NB4 (cell line): ENCODE data around the gene ZBTB7C.

ENCODE experiments used
- MYC ChIP-seq: IDR thresholded peaks from 2 replicates; pipeline ENCODE4 v1.6.1; 2011; ENCODE audit warnings: low read depth, low read length
- POLR2A ChIP-seq: IDR thresholded peaks from 2 replicates; pipeline ENCODE4 v1.6.1; 2011; ENCODE audit warnings: mild to moderate bottlenecking; ENCODE audit not compliant: insufficient read length; ENCODE audit errors: extremely low read depth
- TF ChIP-seq, protein P1 (sequence below): IDR thresholded peaks from one replicate; pipeline ENCODE4 v1.5.1; 2012; ENCODE audit warnings: low read depth, low read length
- TF ChIP-seq, protein P2 (sequence below): IDR thresholded peaks from 2 replicates; pipeline ENCODE4 v1.6.1; 2011; ENCODE audit warnings: low read depth, low read length

DNA sequence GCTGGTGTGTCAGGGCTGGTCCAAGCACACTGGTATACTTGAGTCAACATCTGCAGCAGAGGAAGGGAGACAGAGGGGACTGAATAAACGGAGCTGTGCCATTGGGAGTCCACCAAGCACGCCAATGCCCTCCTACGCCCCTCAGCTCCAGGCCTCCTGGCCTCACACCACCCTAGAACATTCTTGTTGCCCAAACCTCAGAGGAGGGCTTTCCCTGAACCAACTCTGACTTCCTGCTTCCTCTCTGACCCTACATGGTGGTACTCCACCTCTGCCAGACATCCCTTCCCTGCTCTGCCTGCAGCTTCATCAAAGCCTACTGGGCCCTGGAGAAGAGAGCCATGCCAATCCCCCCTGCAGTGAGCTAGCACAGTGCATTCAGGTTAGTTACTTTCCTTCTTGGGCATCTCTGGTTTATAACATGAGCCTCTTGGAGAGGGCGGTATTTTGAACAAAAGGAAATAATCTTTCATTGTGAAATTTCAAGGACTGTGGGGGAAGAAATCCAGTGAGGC is 54.4 kb downstream of the ZBTB7C start:
- TF ChIP-seq, protein P1, sequence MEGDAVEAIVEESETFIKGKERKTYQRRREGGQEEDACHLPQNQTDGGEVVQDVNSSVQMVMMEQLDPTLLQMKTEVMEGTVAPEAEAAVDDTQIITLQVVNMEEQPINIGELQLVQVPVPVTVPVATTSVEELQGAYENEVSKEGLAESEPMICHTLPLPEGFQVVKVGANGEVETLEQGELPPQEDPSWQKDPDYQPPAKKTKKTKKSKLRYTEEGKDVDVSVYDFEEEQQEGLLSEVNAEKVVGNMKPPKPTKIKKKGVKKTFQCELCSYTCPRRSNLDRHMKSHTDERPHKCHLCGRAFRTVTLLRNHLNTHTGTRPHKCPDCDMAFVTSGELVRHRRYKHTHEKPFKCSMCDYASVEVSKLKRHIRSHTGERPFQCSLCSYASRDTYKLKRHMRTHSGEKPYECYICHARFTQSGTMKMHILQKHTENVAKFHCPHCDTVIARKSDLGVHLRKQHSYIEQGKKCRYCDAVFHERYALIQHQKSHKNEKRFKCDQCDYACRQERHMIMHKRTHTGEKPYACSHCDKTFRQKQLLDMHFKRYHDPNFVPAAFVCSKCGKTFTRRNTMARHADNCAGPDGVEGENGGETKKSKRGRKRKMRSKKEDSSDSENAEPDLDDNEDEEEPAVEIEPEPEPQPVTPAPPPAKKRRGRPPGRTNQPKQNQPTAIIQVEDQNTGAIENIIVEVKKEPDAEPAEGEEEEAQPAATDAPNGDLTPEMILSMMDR: no peak
- TF ChIP-seq POLR2A (no peak), MYC (no peak)
- TF ChIP-seq, protein P2, sequence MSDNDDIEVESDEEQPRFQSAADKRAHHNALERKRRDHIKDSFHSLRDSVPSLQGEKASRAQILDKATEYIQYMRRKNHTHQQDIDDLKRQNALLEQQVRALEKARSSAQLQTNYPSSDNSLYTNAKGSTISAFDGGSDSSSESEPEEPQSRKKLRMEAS: no peak
